Prostate gland (tissue), 2 donors: ENCODE measurements around the gene MAPKBP1.

Source experiments
- POLR2A ChIP-seq: fragments of 450-650 bp; IDR thresholded peaks from one replicate; pipeline ENCODE4 v1.6.1; 2016; ENCODE audit warnings: antibody characterized with exemption, mild to moderate bottlenecking
- POLR2AphosphoS5 ChIP-seq: sonication (generic); formaldehyde crosslinking; IDR thresholded peaks from one replicate; pipeline ENCODE4 v1.6.1; 2017; ENCODE audit warnings: antibody characterized with exemption
- TF ChIP-seq, protein P1 (sequence below), 4 experiments: fragments of 200-600 bp in 2 of 4; fragments of 450-650 bp in 2 of 4; sonication (generic) in 2 of 4; IDR thresholded peaks; 1 replicate in 3 of 4; 2 replicates in 1 of 4; pipeline ENCODE4 v1.5.1; 2016 to 2019; ENCODE audit warnings: antibody characterized with exemption in 4 of 4, mild to moderate bottlenecking in 2 of 4, moderate library complexity in 2 of 4

DNA sequence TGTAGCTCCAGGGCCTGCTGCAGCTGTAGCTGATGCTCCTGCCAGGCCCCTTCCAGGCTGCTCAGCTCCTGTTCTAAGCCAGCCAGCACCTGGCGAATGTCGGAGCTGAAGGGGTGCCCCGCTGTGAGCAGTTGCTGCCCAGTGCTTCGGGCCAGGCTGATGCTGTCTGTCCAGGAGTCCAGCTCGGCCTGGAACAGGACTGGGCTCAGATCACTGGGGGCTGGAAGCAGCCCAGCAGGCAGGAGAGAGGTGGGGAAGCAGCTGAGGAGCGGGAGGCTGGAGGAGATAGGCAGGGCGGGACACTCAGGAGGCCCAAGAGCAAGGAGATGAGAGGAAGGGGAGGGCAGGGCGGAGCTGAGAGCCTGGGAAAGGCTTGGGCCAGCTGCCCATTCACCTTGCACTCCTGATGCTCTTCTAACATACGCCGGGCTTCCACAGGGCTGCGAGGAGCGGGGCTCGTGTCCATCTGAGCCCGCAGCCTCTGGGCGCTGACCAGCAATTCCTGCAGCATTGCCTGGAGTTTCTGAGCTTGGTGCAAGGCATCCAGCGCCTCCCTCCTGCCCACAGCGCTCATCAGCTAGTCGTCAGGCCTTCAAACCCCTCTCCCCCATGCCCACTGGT lies 87.6 kb downstream of the MAPKBP1 start:
- TF ChIP-seq, protein P1, sequence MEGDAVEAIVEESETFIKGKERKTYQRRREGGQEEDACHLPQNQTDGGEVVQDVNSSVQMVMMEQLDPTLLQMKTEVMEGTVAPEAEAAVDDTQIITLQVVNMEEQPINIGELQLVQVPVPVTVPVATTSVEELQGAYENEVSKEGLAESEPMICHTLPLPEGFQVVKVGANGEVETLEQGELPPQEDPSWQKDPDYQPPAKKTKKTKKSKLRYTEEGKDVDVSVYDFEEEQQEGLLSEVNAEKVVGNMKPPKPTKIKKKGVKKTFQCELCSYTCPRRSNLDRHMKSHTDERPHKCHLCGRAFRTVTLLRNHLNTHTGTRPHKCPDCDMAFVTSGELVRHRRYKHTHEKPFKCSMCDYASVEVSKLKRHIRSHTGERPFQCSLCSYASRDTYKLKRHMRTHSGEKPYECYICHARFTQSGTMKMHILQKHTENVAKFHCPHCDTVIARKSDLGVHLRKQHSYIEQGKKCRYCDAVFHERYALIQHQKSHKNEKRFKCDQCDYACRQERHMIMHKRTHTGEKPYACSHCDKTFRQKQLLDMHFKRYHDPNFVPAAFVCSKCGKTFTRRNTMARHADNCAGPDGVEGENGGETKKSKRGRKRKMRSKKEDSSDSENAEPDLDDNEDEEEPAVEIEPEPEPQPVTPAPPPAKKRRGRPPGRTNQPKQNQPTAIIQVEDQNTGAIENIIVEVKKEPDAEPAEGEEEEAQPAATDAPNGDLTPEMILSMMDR (IDR thresholded peaks at IDR 0.05) = no peak
- TF ChIP-seq POLR2A (no peak), POLR2AphosphoS5 (no peak)
